Esophagus squamous epithelium (tissue), 4 donors: Measurements from ENCODE around the gene NOB1.

Experiments used
- CTCF ChIP-seq, 6 experiments: fragments of 450-650 bp in 4 of 6; fragments of 200-600 bp in 2 of 6; sonication (generic) in 2 of 6; IDR thresholded peaks; one replicate each; pipeline ENCODE4 v1.5.1; 2016 to 2019; ENCODE audit warnings: antibody characterized with exemption in 6 of 6, mild to moderate bottlenecking in 4 of 6, moderate library complexity in 4 of 6
- POLR2A ChIP-seq, 4 donors: fragments of 450-650 bp; IDR thresholded peaks; one replicate each; pipeline ENCODE4 v1.6.1; 2017; ENCODE audit warnings: antibody characterized with exemption in 4 of 4, mild to moderate bottlenecking in 4 of 4, moderate library complexity in 3 of 4

DNA sequence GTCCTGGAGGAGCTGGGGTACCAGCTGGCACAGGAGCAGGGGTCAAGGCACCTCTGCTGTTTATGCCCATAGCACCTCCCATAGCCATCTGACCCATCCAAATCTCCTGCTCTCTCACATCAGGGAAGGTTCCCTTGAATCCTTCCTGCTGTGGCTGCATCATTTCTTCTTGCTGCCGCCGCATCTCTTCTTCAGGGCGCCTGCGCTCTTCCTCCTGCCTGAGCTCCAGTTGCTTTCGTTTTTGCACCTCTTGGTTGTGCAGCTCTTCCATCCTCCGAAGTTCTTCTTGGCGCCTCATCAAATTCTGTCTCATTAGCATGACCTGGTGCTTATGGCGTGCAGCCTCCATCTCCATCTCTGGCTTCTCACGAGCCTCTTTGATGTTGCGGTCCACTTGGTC, 2.0 kb upstream of the NOB1 start:
- TF ChIP-seq CTCF (IDR thresholded peaks at IDR 0.05) (no peak), POLR2A (IDR thresholded peaks at IDR 0.05) (no peak)
